Measurements from ENCODE around the gene KCNJ18.
"Not testable (repeated sequence)": the region's sequence is repeated elsewhere in the genome, so short reads cannot be mapped to it uniquely, and the experiment has no call there.

GRCh38 chr17:21708612-21709535 lies 16.6 kb downstream of the KCNJ18 start:
- not testable (repeated sequence) for TF ChIP-seq CTCF, POLR2A (IDR thresholded peaks at IDR 0.05)
